ENCODE measurements around the gene ARMC2.

ARMC2 gene

GRCh38 chr6:108873971-108874370, 25.7 kb downstream of the ARMC2 start:
- TF ChIP-seq CTCF (IDR thresholded peaks at IDR 0.05; ENCODE audit: low read depth, low read length, missing control alignments), result no peak
- H3K4me3 ChIP-seq (ENCODE audit: low read depth, low read length), result no peak overlapping the region
- in situ Hi-C loops (cut with HindIII; ENCODE audit: low sequenced_read_pairs), result no loop called here
- DNase-seq (ENCODE audit: low read depth), result no peak

GRCh38 chr6:108874470-108875160, 26.4 kb downstream of the ARMC2 start:
- TF ChIP-seq CTCF (IDR thresholded peaks at IDR 0.05; ENCODE audit: low read depth, low read length, missing control alignments), result no peak
- no peak overlapping the region for H3K4me3 ChIP-seq (ENCODE audit: low read depth, low read length)
- in situ Hi-C loops (cut with HindIII; ENCODE audit: low sequenced_read_pairs), result no loop called here
- no peak for DNase-seq (ENCODE audit: low read depth)

GRCh38 chr6:108875161-108875555, 26.9 kb downstream of the ARMC2 start:
- no peak overlapping the region for H3K4me3 ChIP-seq (ENCODE audit: low read depth, low read length)
- in situ Hi-C loops (cut with HindIII; ENCODE audit: low sequenced_read_pairs), result no loop called here
- TF ChIP-seq CTCF (IDR thresholded peaks at IDR 0.05; ENCODE audit: low read depth, low read length, missing control alignments), result no peak
- no peak for DNase-seq (ENCODE audit: low read depth)

- H3K4me3 ChIP-seq (ENCODE audit: low read depth, low read length), result no peak overlapping the region
- TF ChIP-seq CTCF (IDR thresholded peaks at IDR 0.05; ENCODE audit: low read depth, low read length, missing control alignments), result no peak
- in situ Hi-C loops (cut with HindIII; ENCODE audit: low sequenced_read_pairs), result no loop called here
- no peak for DNase-seq (ENCODE audit: low read depth)
Observed at GRCh38 chr6:108877046-108877751, 29.0 kb downstream of the ARMC2 start.

GRCh38 chr6:108878942-108879341, 30.7 kb downstream of the ARMC2 start:
- no peak overlapping the region for H3K4me3 ChIP-seq (ENCODE audit: low read depth, low read length)
- no peak for TF ChIP-seq CTCF (IDR thresholded peaks at IDR 0.05; ENCODE audit: low read depth, low read length, missing control alignments)
- in situ Hi-C loops (cut with HindIII; ENCODE audit: low sequenced_read_pairs), result no loop called here
- no peak for DNase-seq (ENCODE audit: low read depth)

- in situ Hi-C loops (cut with HindIII; ENCODE audit: low sequenced_read_pairs), result no loop called here
- no peak for DNase-seq (ENCODE audit: low read depth)
- TF ChIP-seq CTCF (IDR thresholded peaks at IDR 0.05; ENCODE audit: low read depth, low read length, missing control alignments), result no peak
- H3K4me3 ChIP-seq (ENCODE audit: low read depth, low read length), result no peak overlapping the region
Observed at GRCh38 chr6:108883172-108883571, 35.0 kb downstream of the ARMC2 start.

All from astrocyte of the cerebellum (primary cell).